ENCODE data around the gene ARL15. TPM values are rescaled to one million over a fixed set of nuclear protein-coding genes. Genes with fewer than 3 reads are reported as not detected.

The ARL15 gene
- total and polyA plus RNA-seq, 2 experiments from 2014 or later, result 7.8 to 9.9 TPM

DNA sequence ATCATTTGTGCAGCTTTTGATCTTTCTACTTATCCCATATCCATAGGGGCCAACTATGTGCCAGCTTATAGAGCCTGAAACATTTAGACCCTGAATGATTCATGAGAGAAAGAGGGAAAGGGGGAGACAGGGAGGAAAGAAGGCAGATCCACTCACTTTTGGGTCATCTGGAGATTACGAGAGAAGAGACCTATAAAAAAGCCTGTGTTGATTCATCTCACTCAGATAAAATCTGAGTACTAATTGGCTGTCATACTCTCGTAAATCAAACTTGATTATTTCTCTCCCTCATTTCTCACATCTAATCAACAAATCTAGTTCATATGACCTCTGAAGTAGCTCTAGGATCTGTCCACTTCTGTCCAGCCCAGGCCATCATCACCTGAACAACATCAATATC is 137.1 kb downstream of the ARL15 start:
- no peaks in the 10 kb centered on the region for H3K4me1 ChIP-seq (ENCODE audit: insufficient read depth)
- no peaks in the 10 kb centered on the region for H3K9me2 ChIP-seq (ENCODE audit: insufficient read depth)
- no peak overlapping the region for H2AFZ ChIP-seq
- WGBS, 2 experiments (ENCODE audit: low coverage in 1 of 2, low lambda C conversion rate in 2 of 2, missing lambda C conversion rate in 2 of 2), result 81 to 92% methylated on average over 2 of the region's 2 CpGs
- no peak for DNase-seq
- no peaks in the 10 kb centered on the region for H3K9me3 ChIP-seq (ENCODE audit: low read depth)
- H3K4me2 ChIP-seq (ENCODE audit: unreplicated experiment), result no peak overlapping the region
- in situ Hi-C loops (cut with MboI), result no loop called here
- H3K9ac ChIP-seq, result no peak overlapping the region
- no peak for TF ChIP-seq EZH2phosphoT487 (IDR thresholded peaks at IDR 0.05; ENCODE audit: insufficient read depth, low read depth)
- TF ChIP-seq EZH2 (IDR thresholded peaks at IDR 0.05; ENCODE audit: insufficient read depth, poor library complexity, severe bottlenecking), result no peak
- H3F3A ChIP-seq (ENCODE audit: insufficient read depth), result no peaks in the 10 kb centered on the region
- H3K27ac ChIP-seq, result no peak overlapping the region
- no peaks in the 10 kb centered on the region for H4K20me1 ChIP-seq (ENCODE audit: insufficient read depth)
- H3K79me2 ChIP-seq (ENCODE audit: insufficient read depth), result no peaks in the 10 kb centered on the region
- H3K27me3 ChIP-seq (replicated peaks; ENCODE audit: insufficient read depth), result no peaks in the 10 kb centered on the region
- no peak overlapping the region for H3K4me3 ChIP-seq
- no peaks in the 10 kb centered on the region for H3K36me3 ChIP-seq (ENCODE audit: low read depth)

DNA sequence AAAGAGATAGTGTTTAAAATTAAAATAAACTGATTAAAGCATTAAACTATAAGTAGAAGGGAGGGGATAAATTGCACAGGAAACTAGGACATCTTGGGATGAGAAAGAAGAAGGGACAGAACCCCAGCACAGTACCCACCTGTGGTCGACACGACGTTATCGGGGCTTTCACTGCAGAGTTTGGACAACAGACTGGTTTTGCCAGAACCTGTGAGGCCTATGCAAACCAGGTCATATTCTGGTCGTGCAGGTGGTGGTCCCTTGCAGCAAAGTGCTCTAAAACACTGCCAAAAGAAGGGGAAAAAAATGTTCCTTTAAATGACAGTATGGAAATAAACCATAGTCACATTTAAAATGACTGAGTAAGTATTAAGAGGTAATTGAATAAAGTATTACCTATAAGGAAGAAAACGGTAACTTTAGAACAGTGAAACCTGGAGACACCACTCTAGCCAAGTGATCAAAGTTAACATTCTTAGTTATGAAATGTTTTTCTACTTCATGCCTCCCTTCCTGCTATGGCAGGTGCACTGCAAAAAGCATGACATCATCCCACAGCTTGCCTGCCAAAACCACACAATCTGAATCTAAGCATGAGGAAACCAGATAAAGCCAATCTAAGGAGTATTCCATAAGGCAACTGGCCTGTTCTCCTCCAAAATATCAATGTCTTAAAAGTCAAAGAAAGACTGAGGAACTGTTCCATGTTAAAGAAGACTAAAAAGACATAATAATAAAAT is 138.6 kb downstream of the ARL15 start:
- in situ Hi-C loops (cut with MboI), result no loop called here
- Histone ChIP-seq H3K9me2 (ENCODE audit: insufficient read depth) (no peaks in the 10 kb centered on the region), H3K4me1 (ENCODE audit: insufficient read depth) (no peaks in the 10 kb centered on the region), H3K27me3 (replicated peaks; ENCODE audit: insufficient read depth) (no peaks in the 10 kb centered on the region), H3K9ac (no peak overlapping the region), H3K9me3 (ENCODE audit: low read depth) (no peaks in the 10 kb centered on the region), H3K4me3 (no peak overlapping the region), H3K36me3 (ENCODE audit: low read depth) (no peaks in the 10 kb centered on the region), H2AFZ (no peak overlapping the region), H3F3A (ENCODE audit: insufficient read depth) (no peaks in the 10 kb centered on the region), H3K79me2 (ENCODE audit: insufficient read depth) (no peaks in the 10 kb centered on the region), H3K4me2 (ENCODE audit: unreplicated experiment) (no peak overlapping the region), H3K27ac (no peak overlapping the region), H4K20me1 (ENCODE audit: insufficient read depth) (no peaks in the 10 kb centered on the region)
- no peak for TF ChIP-seq EZH2phosphoT487 (IDR thresholded peaks at IDR 0.05; ENCODE audit: insufficient read depth, low read depth)
- TF ChIP-seq EZH2 (IDR thresholded peaks at IDR 0.05; ENCODE audit: insufficient read depth, poor library complexity, severe bottlenecking), result no peak
- no peak for DNase-seq
- 84 to 93% methylated on average over 6 of the region's 6 CpGs for WGBS, 2 experiments (ENCODE audit: low coverage in 1 of 2, low lambda C conversion rate in 2 of 2, missing lambda C conversion rate in 2 of 2)

DNA sequence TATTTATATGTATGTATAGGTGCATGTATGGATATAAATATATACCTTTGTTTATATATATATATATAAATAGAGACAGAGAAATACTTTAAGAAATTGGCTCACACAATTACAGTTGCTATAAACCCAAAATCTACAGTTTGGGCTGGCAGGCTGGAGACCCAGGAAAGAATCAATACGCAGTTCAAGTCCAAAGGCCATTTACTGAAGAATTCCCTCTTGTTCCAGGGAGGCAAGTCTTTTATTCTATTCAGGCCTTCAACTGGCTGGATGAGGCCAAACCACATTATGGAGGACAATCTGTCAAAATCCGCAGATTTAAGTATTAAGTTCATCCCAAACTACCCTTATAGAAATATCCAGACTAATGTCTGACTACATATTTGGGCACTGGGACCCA is 144.7 kb downstream of the ARL15 start:
- H3K27me3 ChIP-seq (replicated peaks; ENCODE audit: insufficient read depth), result no peaks in the 10 kb centered on the region
- H3K4me1 ChIP-seq (ENCODE audit: insufficient read depth), result peaks cover under 1% of the 10 kb centered on the region; the same call in 1 of the 2 replicates
- in situ Hi-C loops (cut with MboI), result no loop called here
- DNase-seq, result no peak
- no peaks in the 10 kb centered on the region for H3K79me2 ChIP-seq (ENCODE audit: insufficient read depth)
- H3K9ac ChIP-seq, result no peak overlapping the region
- no peaks in the 10 kb centered on the region for H3K9me2 ChIP-seq (ENCODE audit: insufficient read depth)
- no peaks in the 10 kb centered on the region for H3K36me3 ChIP-seq (ENCODE audit: low read depth)
- H2AFZ ChIP-seq, result no peak overlapping the region
- H3K4me3 ChIP-seq, result no peak overlapping the region
- no peaks in the 10 kb centered on the region for H4K20me1 ChIP-seq (ENCODE audit: insufficient read depth)
- H3K9me3 ChIP-seq (ENCODE audit: low read depth), result no peaks in the 10 kb centered on the region
- no peak overlapping the region for H3K4me2 ChIP-seq (ENCODE audit: unreplicated experiment)
- no peak overlapping the region for H3K27ac ChIP-seq
- 65 to 72% methylated on average over 2 of the region's 2 CpGs for WGBS, 2 experiments (ENCODE audit: low coverage in 1 of 2, low lambda C conversion rate in 2 of 2, missing lambda C conversion rate in 2 of 2)
- no peak for TF ChIP-seq EZH2phosphoT487 (IDR thresholded peaks at IDR 0.05; ENCODE audit: insufficient read depth, low read depth)
- TF ChIP-seq EZH2 (IDR thresholded peaks at IDR 0.05; ENCODE audit: insufficient read depth, poor library complexity, severe bottlenecking), result no peak
- H3F3A ChIP-seq (ENCODE audit: insufficient read depth), result no peaks in the 10 kb centered on the region

DNA sequence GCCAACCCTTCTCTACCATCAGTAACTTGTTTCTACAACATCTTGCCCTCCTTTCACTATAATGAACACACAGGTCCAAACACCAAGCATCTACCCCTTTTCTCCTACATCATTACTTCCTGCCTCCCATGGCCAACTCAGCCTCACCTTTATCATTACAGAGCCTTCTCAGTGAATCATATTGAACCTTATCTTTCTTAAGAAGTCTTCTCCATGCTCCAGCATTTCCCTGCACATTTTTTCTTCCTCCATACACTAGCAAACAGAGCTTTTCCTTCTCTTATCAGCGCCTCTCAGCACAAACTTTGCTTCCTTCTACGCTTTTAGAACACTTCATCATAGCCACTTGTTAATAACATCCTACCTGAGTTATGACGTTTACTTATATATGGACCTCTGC is 148.2 kb downstream of the ARL15 start:
- Histone ChIP-seq H3K4me2 (ENCODE audit: unreplicated experiment) (no peak overlapping the region), H3K9ac (no peak overlapping the region), H4K20me1 (ENCODE audit: insufficient read depth) (no peaks in the 10 kb centered on the region), H3K9me2 (ENCODE audit: insufficient read depth) (no peaks in the 10 kb centered on the region), H3F3A (ENCODE audit: insufficient read depth) (peaks cover 3% of the 10 kb centered on the region; the same call in 1 of the 2 replicates), H3K9me3 (ENCODE audit: low read depth) (no peaks in the 10 kb centered on the region), H2AFZ (no peak overlapping the region), H3K27me3 (replicated peaks; ENCODE audit: insufficient read depth) (no peaks in the 10 kb centered on the region), H3K79me2 (ENCODE audit: insufficient read depth) (no peaks in the 10 kb centered on the region), H3K36me3 (ENCODE audit: low read depth) (no peaks in the 10 kb centered on the region), H3K4me3 (no peak overlapping the region), H3K27ac (no peak overlapping the region), H3K4me1 (ENCODE audit: insufficient read depth) (peaks cover 20% of the 10 kb centered on the region)
- TF ChIP-seq EZH2phosphoT487 (IDR thresholded peaks at IDR 0.05; ENCODE audit: insufficient read depth, low read depth) (no peak), EZH2 (IDR thresholded peaks at IDR 0.05; ENCODE audit: insufficient read depth, poor library complexity, severe bottlenecking) (no peak)
- in situ Hi-C loops (cut with MboI), result no loop called here
- no peak for DNase-seq
- WGBS, 2 experiments (ENCODE audit: low coverage in 1 of 2, low lambda C conversion rate in 2 of 2, missing lambda C conversion rate in 2 of 2), result 92 to 99% methylated on average over 3 of the region's 3 CpGs
